MCF 10A (cell line): ENCODE data around the gene FBXO3. TPM values are rescaled to one million over a fixed set of nuclear protein-coding genes. Genes with fewer than 3 reads are reported as not detected.

Experiments used
- BruUV-seq: library from RNA; stranded (reverse); fragments of 400-500 nt; replicated peaks from 2 replicates; lab custom pipeline; 2021; lab: Mats Ljungman, UMichigan
- CTCF ChIA-PET: fragments of 300-600 bp; sonication (Branson Sonifier 250); formaldehyde crosslinking; extraction: SDS; loops from one replicate; lab custom pipeline; 2021; ENCODE audit warnings: antibody characterized with exemption, inconsistent platforms; lab: Yijun Ruan, JAX
- POLR2A ChIA-PET: fragments of 300-600, 350-650 bp; sonication (Branson Sonifier 250); formaldehyde crosslinking; extraction: SDS; loops from one replicate; lab custom pipeline; 2020; ENCODE audit warnings: antibody characterized with exemption, inconsistent platforms; lab: Yijun Ruan, JAX
- DNase-seq: peaks from one replicate; pipeline ENCODE4 v3.0.0-alpha.2; 2018; ENCODE audit not compliant: unreplicated experiment
- H3K27ac Mint-ChIP-seq: one replicate; pipeline ENCODE4 v1.8.0; 2022; ENCODE audit warnings: mild to moderate bottlenecking, low read depth, mixed read lengths; ENCODE audit not compliant: unreplicated experiment
- H3K27me3 Mint-ChIP-seq: one replicate; pipeline ENCODE4 v1.8.0; 2022; ENCODE audit warnings: mixed read lengths; ENCODE audit not compliant: insufficient read depth, unreplicated experiment
- H3K36me3 Mint-ChIP-seq: one replicate; pipeline ENCODE4 v1.8.0; 2022; ENCODE audit warnings: mild to moderate bottlenecking, moderate library complexity, mixed read lengths; ENCODE audit not compliant: insufficient read depth, unreplicated experiment
- H3K4me1 Mint-ChIP-seq: one replicate; pipeline ENCODE4 v1.8.0; 2022; ENCODE audit warnings: mixed read lengths; ENCODE audit not compliant: insufficient read depth, unreplicated experiment
- H3K4me3 Mint-ChIP-seq: one replicate; pipeline ENCODE4 v1.8.0; 2022; ENCODE audit warnings: mild to moderate bottlenecking, moderate library complexity, mixed read lengths; ENCODE audit not compliant: unreplicated experiment
- H3K9me3 Mint-ChIP-seq: one replicate; pipeline ENCODE4 v1.8.0; 2022; ENCODE audit warnings: mixed read lengths; ENCODE audit not compliant: unreplicated experiment
- CTCF ChIP-seq: fragments of 200-600 bp; IDR thresholded peaks from one replicate; pipeline ENCODE4 v1.8.0; 2022; ENCODE audit warnings: antibody characterized with exemption, mild to moderate bottlenecking; ENCODE audit not compliant: unreplicated experiment
- intact Hi-C: fragments of 100-400 bp; cut with micrococcal nuclease; formaldehyde crosslinking; loops from 2 replicates; pipeline ENCODE4 v1.14.1; 2022
- total RNA-seq: library from RNA; stranded (reverse); gene quantifications from 2 replicates; pipeline ENCODE4 v1.2.3, GENCODE V29; 2022

Gene FBXO3
- total RNA-seq, 1 experiment from 2014 or later = 20.1 TPM

GRCh38 chr11:33753304-33753967, 20.9 kb downstream of the FBXO3 start:
- ChIA-PET CTCF (interaction anchor here (0.5 to 2.2 kb wide), 6 partner anchors 11 to 659 kb away, joined by 3 to 13 read pairs (median 3); no protein-coding TSS in a partner anchor), POLR2A (interaction anchor here (0.6 to 1.5 kb wide), 3 partner anchors 11 to 49 kb away, joined by 3 to 4 read pairs (median 3); no protein-coding TSS in a partner anchor)
- intact Hi-C loops = no loop called here
- Mint-ChIP-seq H3K9me3 (no peaks in the 10 kb centered on the region), H3K36me3 (peaks cover 66% of the 10 kb centered on the region), H3K4me3 (no peak overlapping the region), H3K27me3 (no peaks in the 10 kb centered on the region), H3K4me1 (no peaks in the 10 kb centered on the region), H3K27ac (no peak overlapping the region)
- no peak for TF ChIP-seq CTCF
- BruUV-seq = no TSS peak
- no peak for DNase-seq

- no peak overlapping the region for H3K4me3 Mint-ChIP-seq
Measured at GRCh38 chr11:33751878-33752277, 22.4 kb downstream of the FBXO3 start.

GRCh38 chr11:33747979-33748378, 26.3 kb downstream of the FBXO3 start:
- DNase-seq = no peak
- POLR2A ChIA-PET = interaction anchor here (0.7 to 1.1 kb wide), 2 partner anchors 32 to 61 kb away, joined by 3 read pairs; no protein-coding TSS in a partner anchor
- intact Hi-C loops = no loop called here
- Mint-ChIP-seq H3K27me3 (no peaks in the 10 kb centered on the region), H3K9me3 (no peaks in the 10 kb centered on the region), H3K27ac (no peak overlapping the region), H3K4me1 (no peaks in the 10 kb centered on the region), H3K36me3 (peaks cover 69% of the 10 kb centered on the region), H3K4me3 (no peak overlapping the region)
- no peak for TF ChIP-seq CTCF
- CTCF ChIA-PET = no interaction called here
- no TSS peak for BruUV-seq

More at GRCh38 chr11:33751878-33752277, 22.4 kb downstream of the FBXO3 start:
- Mint-ChIP-seq H3K36me3 (peaks cover 70% of the 10 kb centered on the region), H3K9me3 (no peaks in the 10 kb centered on the region), H3K4me1 (no peaks in the 10 kb centered on the region), H3K27me3 (no peaks in the 10 kb centered on the region), H3K27ac (no peak overlapping the region)
- CTCF ChIA-PET = interaction anchor here (0.8 kb wide), 1 partner anchor 10 kb away, joined by 3 read pairs; no protein-coding TSS in a partner anchor
- intact Hi-C loops = no loop called here
- TF ChIP-seq CTCF = no peak
- BruUV-seq = no TSS peak
- POLR2A ChIA-PET = interaction anchor here (0.7 to 1.7 kb wide), 2 partner anchors 15 to 588 kb away, joined by 3 to 8 read pairs; partner anchors contain the start of gene CD59
- no peak for DNase-seq

- no peak overlapping the region for H3K27ac Mint-ChIP-seq
- no peaks in the 10 kb centered on the region for H3K27me3 Mint-ChIP-seq
- TF ChIP-seq CTCF = no peak
- peaks cover 42% of the 10 kb centered on the region for H3K36me3 Mint-ChIP-seq
- no peak for DNase-seq
- intact Hi-C loops = no loop called here
- H3K9me3 Mint-ChIP-seq = no peaks in the 10 kb centered on the region
- ChIA-PET CTCF (interaction anchor here (0.7 to 4.4 kb wide), 21 partner anchors 9 to 397 kb away, joined by 3 to 85 read pairs (median 7); partner anchors contain the start of genes C11orf91 and KIAA1549L), POLR2A (interaction anchor here (0.8 to 11.3 kb wide), 6 partner anchors 12 to 380 kb away, joined by 3 to 409 read pairs (median 5); partner anchors contain the start of gene C11orf91)
- BruUV-seq = no TSS peak
- H3K4me3 Mint-ChIP-seq = no peak overlapping the region
- H3K4me1 Mint-ChIP-seq = peaks cover 5% of the 10 kb centered on the region
Measured at GRCh38 chr11:33743291-33743690, 31.0 kb downstream of the FBXO3 start.
